Measurements from ENCODE around the gene ATP2C1.

DNA sequence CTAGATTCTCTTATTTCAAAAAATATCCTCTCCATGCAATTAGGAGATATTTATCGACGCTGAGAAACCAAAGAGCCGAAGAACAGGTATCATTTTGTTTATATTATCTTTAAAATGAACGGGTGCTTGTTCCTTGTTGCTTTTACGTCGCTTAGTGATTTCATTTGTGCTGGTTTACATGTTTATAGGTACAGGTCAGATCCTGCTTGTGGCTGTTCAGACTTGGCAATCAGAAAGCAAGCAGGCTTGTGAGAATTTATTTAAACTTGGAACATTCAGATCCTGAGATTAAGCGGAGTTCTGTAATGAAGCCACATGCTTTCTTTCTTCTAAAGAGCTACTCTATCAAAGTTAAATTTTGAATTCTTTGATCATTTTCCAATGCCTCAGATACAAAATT, 43.0 kb upstream of the ATP2C1 start:
- TF ChIP-seq EZH2 (IDR thresholded peaks at IDR 0.05) (no peak), POLR2AphosphoS5 (IDR thresholded peaks at IDR 0.05; ENCODE audit: borderline replicate concordance, low read depth, low read length) (no peak)
